H1 (cell line): ENCODE results near the gene HLA-DPB1. TPM values are rescaled to one million over a fixed set of nuclear protein-coding genes. Genes with fewer than 3 reads are reported as not detected.

Experiments used
- CTCF ChIA-PET: fragments of 300-600 bp; sonication (Branson Sonifier 250); formaldehyde crosslinking; loops from one replicate; lab custom pipeline; 2021; ENCODE audit not compliant: partially characterized antibody; lab: Charles Lee
- POLR2A ChIA-PET: fragments of 300-600 bp; sonication (Branson Sonifier 250); formaldehyde crosslinking; loops from one replicate; lab custom pipeline; 2021; ENCODE audit warnings: inconsistent platforms; ENCODE audit not compliant: partially characterized antibody; lab: Charles Lee
- DNase-seq, 2 experiments: peaks; one replicate each; pipeline versions ENCODE4 v3.0.0 to v3.0.0-alpha.2; 2010 to 2022; ENCODE audit warnings: low spot score in 2 of 2, low read depth in 1 of 2, mixed read lengths in 1 of 2
- FAIRE-seq: peaks from 2 replicates; lab custom pipeline; 2011; peaks lifted over from hg19 to GRCh38; lab: Jason Lieb, UNC
- H2AFZ ChIP-seq: 2 replicates; pipeline ENCODE4 v1.8.1; 2012; ENCODE audit warnings: low read length, inconsistent platforms
- H2AK5ac ChIP-seq: 2 replicates; pipeline ENCODE4 v1.6.1; 2013; ENCODE audit warnings: low read depth, low read length
- H2BK120ac ChIP-seq: replicated peaks from 2 replicates; pipeline ENCODE3; 2013; ENCODE audit warnings: low read depth, low read length, inconsistent platforms
- H2BK12ac ChIP-seq: 2 replicates; pipeline ENCODE4 v1.6.1; 2013; ENCODE audit warnings: low read depth, low read length
- H2BK15ac ChIP-seq: 2 replicates; pipeline ENCODE4 v1.6.1; 2013; ENCODE audit warnings: low read length
- H2BK20ac ChIP-seq: 2 replicates; pipeline ENCODE4 v1.6.1; 2013; ENCODE audit warnings: low read length
- H2BK5ac ChIP-seq: 2 replicates; pipeline ENCODE4 v1.6.1; 2013; ENCODE audit warnings: low read depth, low read length
- H3K14ac ChIP-seq: 2 replicates; pipeline ENCODE4 v1.6.1; 2013; ENCODE audit warnings: inconsistent platforms; ENCODE audit not compliant: insufficient read length
- H3K18ac ChIP-seq: 2 replicates; pipeline ENCODE4 v1.6.1; 2013; ENCODE audit warnings: low read length; ENCODE audit errors: extremely low read depth
- H3K23ac ChIP-seq: 2 replicates; pipeline ENCODE4 v1.6.1; 2013; ENCODE audit warnings: inconsistent platforms; ENCODE audit not compliant: insufficient read length
- H3K23me2 ChIP-seq: 2 replicates; pipeline ENCODE4 v1.6.1; 2013; ENCODE audit warnings: low read depth, low read length
- H3K27ac ChIP-seq: 2 replicates; pipeline ENCODE4 v1.6.1; 2011; ENCODE audit warnings: low read depth, low read length, inconsistent platforms
- H3K27me3 ChIP-seq, 4 experiments: replicated peaks in 1 of 4; 1 replicate in 1 of 4; 2 replicates in 3 of 4; pipeline versions ENCODE4 v1.6.1 to v1.8.1; 2011 to 2013; ENCODE audit warnings: low read length in 3 of 4, mild to moderate bottlenecking in 3 of 4, inconsistent platforms in 2 of 4, mixed read lengths in 2 of 4, moderate library complexity in 1 of 4; ENCODE audit not compliant: control insufficient read depth in 3 of 4, insufficient read depth in 3 of 4; ENCODE audit errors: extremely low read depth in 1 of 4
- H3K36me3 ChIP-seq, 4 experiments: 2 replicates each; pipeline versions ENCODE4 v1.6.1 to v1.8.1; 2011 to 2013; ENCODE audit warnings: mild to moderate bottlenecking in 4 of 4, low read length in 3 of 4, moderate library complexity in 2 of 4, control low read depth in 1 of 4, inconsistent platforms in 1 of 4; ENCODE audit not compliant: insufficient read depth in 4 of 4, control insufficient read depth in 2 of 4
- H3K4ac ChIP-seq: replicated peaks from 2 replicates; pipeline ENCODE3; 2013; ENCODE audit warnings: low read length, low read depth, mixed read lengths, inconsistent platforms; ENCODE audit not compliant: insufficient read length
- H3K4me1 ChIP-seq, 4 experiments: replicated peaks in 1 of 4; 1 replicate in 1 of 4; 2 replicates in 3 of 4; pipeline versions ENCODE4 v1.6.1 to v1.8.1; 2011 to 2013; ENCODE audit warnings: low read length in 3 of 4, inconsistent platforms in 2 of 4, mixed read lengths in 1 of 4; ENCODE audit not compliant: insufficient read depth in 4 of 4, control insufficient read depth in 3 of 4
- H3K4me2 ChIP-seq, 2 experiments: 2 replicates each; pipeline versions ENCODE4 v1.6.1 to v1.8.1; 2011 to 2013; ENCODE audit warnings: low read depth in 2 of 2, low read length in 2 of 2, control low read depth in 1 of 2, inconsistent platforms in 1 of 2, mild to moderate bottlenecking in 1 of 2; ENCODE audit not compliant: insufficient read depth in 1 of 2
- H3K4me3 ChIP-seq, 4 experiments: fragments of 200-600, 300-600 bp in 1 of 4; sonication (generic), shearing (Covaris generic), sonication (Bioruptor Twin) in 1 of 4; 2 replicates each; pipeline versions ENCODE4 v1.5.1 to v1.8.1; 2011 to 2016; ENCODE audit warnings: low read length in 4 of 4, low read depth in 3 of 4, control low read depth in 2 of 4, inconsistent platforms in 2 of 4, mild to moderate bottlenecking in 2 of 4, mixed read lengths in 1 of 4, moderate library complexity in 1 of 4; ENCODE audit not compliant: insufficient read depth in 2 of 4; ENCODE audit errors: extremely low read depth in 1 of 4
- H3K56ac ChIP-seq: replicated peaks from 2 replicates; pipeline ENCODE3; 2013; ENCODE audit warnings: low read depth, mild to moderate bottlenecking, mixed read lengths, low read length, inconsistent platforms; ENCODE audit not compliant: insufficient read length
- H3K79me1 ChIP-seq: 2 replicates; pipeline ENCODE4 v1.6.1; 2013; ENCODE audit warnings: low read depth, low read length, control low read depth
- H3K79me2 ChIP-seq, 2 experiments: 2 replicates each; pipeline versions ENCODE4 v1.6.1 to v1.8.1; 2012 to 2013; ENCODE audit warnings: low read length in 2 of 2, mild to moderate bottlenecking in 2 of 2, inconsistent platforms in 1 of 2; ENCODE audit not compliant: insufficient read depth in 2 of 2, control insufficient read depth in 1 of 2
- H3K9ac ChIP-seq, 4 experiments: replicated peaks in 1 of 4; 1 replicate in 1 of 4; 2 replicates in 3 of 4; pipeline versions ENCODE4 v1.6.1 to v1.8.1; 2011 to 2013; ENCODE audit warnings: low read depth in 3 of 4, low read length in 3 of 4, control low read depth in 2 of 4, mild to moderate bottlenecking in 2 of 4, moderate library complexity in 2 of 4, inconsistent platforms in 1 of 4; ENCODE audit errors: extremely low read depth in 1 of 4
- H3K9me3 ChIP-seq, 2 experiments: 2 replicates each; pipeline versions ENCODE4 v1.6.1 to v1.8.1; 2012 to 2013; ENCODE audit warnings: mild to moderate bottlenecking in 2 of 2, moderate library complexity in 2 of 2, control low read depth in 1 of 2, inconsistent platforms in 1 of 2, low read depth in 1 of 2, low read length in 1 of 2, mixed read lengths in 1 of 2; ENCODE audit not compliant: insufficient read depth in 2 of 2
- H4K20me1 ChIP-seq, 2 experiments: replicated peaks in 1 of 2; 2 replicates each; pipeline versions ENCODE3 to v1.8.1; 2011 to 2013; ENCODE audit warnings: inconsistent platforms in 2 of 2, low read length in 2 of 2, mild to moderate bottlenecking in 1 of 2; ENCODE audit not compliant: insufficient read depth in 2 of 2, control insufficient read depth in 1 of 2
- H4K5ac ChIP-seq: 2 replicates; pipeline ENCODE4 v1.6.1; 2013; ENCODE audit warnings: low read length, low read depth, mixed read lengths, inconsistent platforms; ENCODE audit not compliant: insufficient read length
- H4K8ac ChIP-seq: 2 replicates; pipeline ENCODE4 v1.8.0; 2013; ENCODE audit warnings: mild to moderate bottlenecking, moderate library complexity, low read length, inconsistent platforms; ENCODE audit not compliant: insufficient read depth; ENCODE audit errors: extremely low read depth
- H4K91ac ChIP-seq: replicated peaks from 2 replicates; pipeline ENCODE3; 2013; ENCODE audit warnings: low read length, mixed read lengths, inconsistent platforms; ENCODE audit not compliant: insufficient read length
- ASH2L ChIP-seq: fragments of 200-600, 300-600 bp; sonication (generic); IDR thresholded peaks from one replicate; pipeline ENCODE4 v1.7.1; 2017; ENCODE audit warnings: low read length
- FOSL1 ChIP-seq: IDR thresholded peaks from 2 replicates; pipeline ENCODE4 v1.6.1; 2011; ENCODE audit warnings: mild to moderate bottlenecking, low read depth, low read length, moderate library complexity; ENCODE audit not compliant: insufficient read depth
- TAF1 ChIP-seq: IDR thresholded peaks from 2 replicates; pipeline ENCODE4 v1.6.1; 2011; ENCODE audit warnings: mild to moderate bottlenecking, low read depth, low read length
- polyA plus RNA-seq, 7 experiments: library from polyadenylated mRNA; depleted of rRNA in 3 of 7; stranded (reverse) in 5 of 7; unstranded in 2 of 7; fragments of >200 nt in 5 of 7; fragments of 200-250 nt in 2 of 7; gene quantifications; 1 replicate in 5 of 7; 2 replicates in 1 of 7; 4 replicates in 1 of 7; pipeline versions ENCODE4 v1.2.1 to v1.2.3, GENCODE V29; 2011 to 2013; ENCODE audit warnings: missing spikeins in 2 of 7, mixed read lengths in 2 of 7
- total RNA-seq: library from RNA; stranded (reverse); fragmentation: NEBNext Ultra II Directional; extraction: Animal tissue kit (Norgen Biotek cat#: 25700); gene quantifications from 2 replicates; pipeline ENCODE4 v1.2.1, GENCODE V29; 2021

Gene HLA-DPB1
- total and polyA plus RNA-seq, 2 of the 8 experiments (the other 6 are each of a cell fraction or from before 2014, with no cell fraction given), result 32.3 to 58.8 TPM

- H3K18ac ChIP-seq, result no peak overlapping the region
- H2BK12ac ChIP-seq, result no peak overlapping the region
- H2BK5ac ChIP-seq, result no peak overlapping the region
- H3K9ac ChIP-seq, result no peak overlapping the region
- no peak overlapping the region for H4K8ac ChIP-seq
- H3K4me1 ChIP-seq, result peaks cover 2 to 5% (median 3%) of the 10 kb centered on the region in 4 experiments; a peak in 6 of 7 replicates
- FAIRE-seq (no peak), DNase-seq (no peak)
- no peak overlapping the region for H3K4ac ChIP-seq
- H3K4me3 ChIP-seq, result no peak overlapping the region
- no peaks in the 10 kb centered on the region for H3K9me3 ChIP-seq
- H3K27ac ChIP-seq, result no peak overlapping the region
- no peak overlapping the region for H3K56ac ChIP-seq
- H3K23ac ChIP-seq, result no peak overlapping the region
- no peaks in the 10 kb centered on the region for H3K27me3 ChIP-seq
- H2AFZ ChIP-seq, result 0 out of 2 replicates have a peak overlapping the region, but pooled peaks have one; percentile 17
- H2BK120ac ChIP-seq, result no peak overlapping the region
- H3K79me2 ChIP-seq, result peaks cover 0 to 13% of the 10 kb centered on the region in 2 experiments; a peak in 2 of 4 replicates
- no peak overlapping the region for H3K4me2 ChIP-seq
- H3K79me1 ChIP-seq, result no peaks in the 10 kb centered on the region
- H4K5ac ChIP-seq, result no peak overlapping the region
- H3K36me3 ChIP-seq, result no peaks in the 10 kb centered on the region
- no peak overlapping the region for H4K91ac ChIP-seq
- no peak overlapping the region for H3K14ac ChIP-seq
- H2BK15ac ChIP-seq, result no peak overlapping the region
- CTCF ChIA-PET, result interaction anchor here (1.0 to 2.7 kb wide), 5 partner anchors 10 to 114 kb away, joined by 3 to 10 read pairs (median 4); no protein-coding TSS in a partner anchor
- no peak overlapping the region for H2BK20ac ChIP-seq
- H3K23me2 ChIP-seq, result peaks cover 10% of the 10 kb centered on the region
- POLR2A ChIA-PET, result interaction anchor here (0.7 to 1.2 kb wide), 3 partner anchors 14 to 143 kb away, joined by 3 to 4 read pairs (median 3); no protein-coding TSS in a partner anchor
- H4K20me1 ChIP-seq, result no peaks in the 10 kb centered on the region
- no peak overlapping the region for H2AK5ac ChIP-seq
- TF ChIP-seq FOSL1, result no peak
- TF ChIP-seq ASH2L, result no peak
- no peak for TF ChIP-seq TAF1
Measured at GRCh38 chr6:33114406-33114805, 38.6 kb downstream of the HLA-DPB1 start.
